HG02678 (cell line): ENCODE data around the gene TCOF1.

Experiments used
- ATAC-seq: cut with Tn5 transposase; IDR thresholded peaks from one replicate; pipeline ENCODE4 v1.9.1; 2021; ENCODE audit warnings: mild to moderate bottlenecking, moderate library complexity; ENCODE audit not compliant: unreplicated experiment

Gene TCOF1

GRCh38 chr5:150448952-150449516 lies 91.5 kb downstream of the TCOF1 start:
- peak; percentile 30 for ATAC-seq
